HepG2 (cell line): ENCODE data around the gene KPNB1. TPM values are rescaled to one million over a fixed set of nuclear protein-coding genes. Genes with fewer than 3 reads are reported as not detected.

Experiments used
- ERF ChIP-seq: IDR thresholded peaks from 2 replicates; pipeline ENCODE4 v1.6.1; 2018; ENCODE audit warnings: missing biosample characterization, missing genetic modification reagents
- HHEX ChIP-seq: IDR thresholded peaks from 2 replicates; pipeline ENCODE4 v1.6.1; 2016; ENCODE audit warnings: control low read depth
- KMT2B ChIP-seq: IDR thresholded peaks from 2 replicates; pipeline ENCODE4 v1.6.1; 2016; ENCODE audit warnings: missing genetic modification reagents, missing compliant biosample characterization
- MXD4 ChIP-seq: IDR thresholded peaks from 2 replicates; pipeline ENCODE4 v1.6.1; 2016; ENCODE audit warnings: mild to moderate bottlenecking, missing biosample characterization, missing genetic modification reagents
- NR2C2 ChIP-seq: sonication (generic); formaldehyde crosslinking; IDR thresholded peaks from 2 replicates; pipeline ENCODE4 v1.4.0; 2020; ENCODE audit warnings: missing genetic modification reagents, mild to moderate bottlenecking, moderate library complexity, borderline replicate concordance
- PBX2 ChIP-seq: IDR thresholded peaks from 2 replicates; pipeline ENCODE4 v1.6.1; 2016; ENCODE audit warnings: control low read depth
- ZHX2 ChIP-seq, 2 experiments: sonication (generic) in 1 of 2; formaldehyde crosslinking in 1 of 2; IDR thresholded peaks; 2 replicates each; pipeline versions ENCODE4 v1.6.1 to v1.9.0; 2014 to 2022; ENCODE audit warnings: antibody characterized with exemption in 1 of 2, borderline replicate concordance in 1 of 2, inconsistent platforms in 1 of 2, low read depth in 1 of 2, missing genetic modification reagents in 1 of 2
- ZNF136 ChIP-seq: sonication (generic); formaldehyde crosslinking; IDR thresholded peaks from 2 replicates; pipeline ENCODE4 v1.8.1; 2022; ENCODE audit warnings: low read depth, mild to moderate bottlenecking, moderate library complexity, missing genetic modification reagents
- ZNF256 ChIP-seq: sonication (generic); formaldehyde crosslinking; conservative IDR thresholded peaks from 2 replicates; pipeline ENCODE4 v1.4.0; 2020; ENCODE audit warnings: missing genetic modification reagents
- ZNF382 ChIP-seq: sonication (generic); formaldehyde crosslinking; IDR thresholded peaks from 2 replicates; pipeline ENCODE4 v1.5.0; 2020; ENCODE audit warnings: missing genetic modification reagents, mild to moderate bottlenecking, borderline replicate concordance
- polyA plus RNA-seq, 8 experiments: library from polyadenylated mRNA; depleted of rRNA in 3 of 8; stranded (reverse) in 7 of 8; unstranded in 1 of 8; fragments of >200 nt; fragmentation: Illumina TruSeq in 4 of 8; extraction: Trizol in 4 of 8; gene quantifications; 2 replicates each; pipeline versions ENCODE4 v1.2.1 to v1.2.3, GENCODE V29; 2011 to 2016; ENCODE audit warnings: low read depth in 4 of 8, missing spikeins in 1 of 8, mixed read lengths in 1 of 8; ENCODE audit not compliant: insufficient read depth in 1 of 8
- total RNA-seq, 5 experiments: library from RNA; depleted of rRNA; stranded (reverse); fragments of >200 nt; fragmentation: Illumina TruSeq; extraction: Trizol; gene quantifications; 2 replicates each; pipeline ENCODE4 v1.2.3, GENCODE V29; 2016; ENCODE audit warnings: low read depth in 1 of 5

The KPNB1 gene
- total and polyA plus RNA-seq, 2 of the 13 experiments (the other 11 are each of a cell fraction or from before 2014, with no cell fraction given), result 164 to 424 TPM

- TF ChIP-seq NR2C2 (CRISPR knock-in tag) (no peak), HHEX (no peak), ZNF382 (CRISPR knock-in tag) (no peak), MXD4 (no peak), ZNF136 (CRISPR knock-in tag) (no peak), KMT2B (CRISPR knock-in tag) (no peak), ZNF256 (CRISPR knock-in tag) (no peak), PBX2 (CRISPR knock-in tag) (no peak), ZHX2 (IDR thresholded peaks at IDR 0.05; ENCODE audit: low read depth) (no peak), ZHX2 (CRISPR knock-in tag; IDR thresholded peaks at IDR 0.05; ENCODE audit: borderline replicate concordance) (no peak), ERF (no peak)
Observed at GRCh38 chr17:47690121-47690520, 40.4 kb downstream of the KPNB1 start (continued).
